ENCODE results near the gene CCDC8.

GRCh38 chr19:46422344-46422743 is 9.0 kb upstream of the CCDC8 start:
- TF ChIP-seq, protein P1, sequence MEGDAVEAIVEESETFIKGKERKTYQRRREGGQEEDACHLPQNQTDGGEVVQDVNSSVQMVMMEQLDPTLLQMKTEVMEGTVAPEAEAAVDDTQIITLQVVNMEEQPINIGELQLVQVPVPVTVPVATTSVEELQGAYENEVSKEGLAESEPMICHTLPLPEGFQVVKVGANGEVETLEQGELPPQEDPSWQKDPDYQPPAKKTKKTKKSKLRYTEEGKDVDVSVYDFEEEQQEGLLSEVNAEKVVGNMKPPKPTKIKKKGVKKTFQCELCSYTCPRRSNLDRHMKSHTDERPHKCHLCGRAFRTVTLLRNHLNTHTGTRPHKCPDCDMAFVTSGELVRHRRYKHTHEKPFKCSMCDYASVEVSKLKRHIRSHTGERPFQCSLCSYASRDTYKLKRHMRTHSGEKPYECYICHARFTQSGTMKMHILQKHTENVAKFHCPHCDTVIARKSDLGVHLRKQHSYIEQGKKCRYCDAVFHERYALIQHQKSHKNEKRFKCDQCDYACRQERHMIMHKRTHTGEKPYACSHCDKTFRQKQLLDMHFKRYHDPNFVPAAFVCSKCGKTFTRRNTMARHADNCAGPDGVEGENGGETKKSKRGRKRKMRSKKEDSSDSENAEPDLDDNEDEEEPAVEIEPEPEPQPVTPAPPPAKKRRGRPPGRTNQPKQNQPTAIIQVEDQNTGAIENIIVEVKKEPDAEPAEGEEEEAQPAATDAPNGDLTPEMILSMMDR (IDR thresholded peaks at IDR 0.05; ENCODE audit: borderline replicate concordance, extremely low read depth, low read length, poor library complexity, severe bottlenecking) = no peak
- TF ChIP-seq EZH2 (IDR thresholded peaks at IDR 0.05; ENCODE audit: borderline replicate concordance, low read depth, low read length, severe bottlenecking) = no peak

Measured in DND-41 (cell line).